ENCODE measurements around the gene SH3RF3. TPM values are rescaled to one million over a fixed set of nuclear protein-coding genes. Genes with fewer than 3 reads are reported as not detected.
A peak's percentile ranks its signal among the peaks of the same experiment; 100 is the strongest.

The SH3RF3 gene
- total RNA-seq, 1 experiment from 2014 or later = not detected

DNA sequence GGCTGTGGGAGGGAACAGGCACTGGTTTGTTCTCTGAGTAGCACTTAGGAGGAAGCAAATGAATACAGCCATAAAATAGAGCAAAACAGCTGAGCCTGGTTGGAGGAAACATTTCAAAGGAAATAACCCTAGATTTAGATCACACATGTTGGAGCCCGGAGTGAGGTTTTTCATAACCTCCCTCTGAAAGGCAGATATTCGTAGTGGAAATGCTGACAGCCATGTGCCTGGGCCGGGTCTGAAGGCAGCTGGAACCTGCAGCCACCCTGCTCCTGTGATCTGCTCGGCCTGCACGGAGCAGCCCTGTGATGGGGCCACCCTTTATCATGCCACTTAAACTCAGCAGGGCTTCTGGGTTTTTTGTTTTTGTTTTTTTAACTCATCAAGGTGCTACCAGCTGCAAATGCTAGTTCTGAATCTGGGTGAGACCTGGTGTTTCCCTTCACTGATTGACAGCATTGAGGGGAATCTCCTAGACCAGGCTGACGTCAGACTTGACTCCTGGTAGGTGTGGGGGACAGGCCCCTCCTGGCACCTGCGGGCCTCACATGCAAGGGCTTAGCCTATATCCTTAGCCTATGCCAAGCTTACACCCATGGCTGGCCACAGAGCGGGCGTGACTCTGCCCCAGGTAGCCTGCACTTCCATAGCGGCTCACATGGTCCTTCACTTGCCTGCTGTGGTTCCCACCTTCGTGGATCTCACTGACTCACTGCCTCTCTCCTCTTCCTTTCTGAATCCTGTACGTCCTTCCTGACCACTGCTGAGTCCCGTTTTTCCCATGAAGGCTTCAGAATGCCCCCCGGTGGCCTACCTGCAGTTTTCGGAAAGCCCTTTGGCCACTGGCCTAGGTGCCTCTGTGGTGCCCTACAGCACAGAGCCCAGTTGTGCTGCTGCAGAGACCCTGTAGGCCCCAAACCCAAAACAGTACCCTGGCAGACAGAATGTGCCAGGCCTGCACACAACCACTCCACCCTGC lies 267.5 kb downstream of the SH3RF3 start:
- H3K27ac ChIP-seq (ENCODE audit: low read depth, low read length) = no peak overlapping the region
- no peaks in the 10 kb centered on the region for H3K9me2 ChIP-seq (ENCODE audit: insufficient read depth)
- ChIA-PET POLR2A (no interaction called here), CTCF (no interaction called here), RAD21 (ENCODE audit: low non-redundant PET in 1 of 2, low total read pairs in 2 of 2, uncharacterized antibody in 2 of 2, unreplicated experiment in 2 of 2) (no interaction called here)
- no peaks in the 10 kb centered on the region for H3K9me3 ChIP-seq (ENCODE audit: control insufficient read depth in 1 of 2, insufficient read depth in 1 of 2, low read depth in 1 of 2, low read length in 2 of 2)
- no peaks in the 10 kb centered on the region; the same call in none of the 2 replicates for H3K27me3 ChIP-seq (ENCODE audit: insufficient read depth, low read length)
- peak; percentile 77 for ATAC-seq
- no peak for DNase-seq (ENCODE audit: low read depth, low spot score)
- intact Hi-C loops (cut with micrococcal nuclease) = loop anchor here (2.0 kb wide), 1 partner anchor 268 kb away; the partner anchor contains the start of gene SH3RF3
- no peaks in the 10 kb centered on the region for H4K20me1 ChIP-seq (ENCODE audit: insufficient read depth)
- BruUV-seq (replicated peaks) = no TSS peak
- no peak overlapping the region for H2AFZ ChIP-seq (ENCODE audit: low read depth, low read length, poor library complexity, severe bottlenecking)
- no peak overlapping the region for H3K9ac ChIP-seq (ENCODE audit: low read length)
- no peaks in the 10 kb centered on the region for H3K79me2 ChIP-seq (ENCODE audit: insufficient read depth, low read length)
- no peak overlapping the region for H3K4me2 ChIP-seq (ENCODE audit: low read length)
- H3K4me3 ChIP-seq (replicated peaks in 1 of 2; ENCODE audit: low read depth in 1 of 2, low read length in 2 of 2) = no peak overlapping the region
- no peaks in the 10 kb centered on the region for H3K4me1 ChIP-seq (ENCODE audit: control insufficient read depth in 1 of 2, insufficient read depth in 2 of 2, low read length in 2 of 2)
- TF ChIP-seq, protein P1, sequence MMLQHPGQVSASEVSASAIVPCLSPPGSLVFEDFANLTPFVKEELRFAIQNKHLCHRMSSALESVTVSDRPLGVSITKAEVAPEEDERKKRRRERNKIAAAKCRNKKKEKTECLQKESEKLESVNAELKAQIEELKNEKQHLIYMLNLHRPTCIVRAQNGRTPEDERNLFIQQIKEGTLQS (IDR thresholded peaks at IDR 0.05) = no peak
- TF ChIP-seq RAD21 (IDR thresholded peaks at IDR 0.05; ENCODE audit: low read depth) = peak; percentile 52
- TF ChIP-seq EZH2phosphoT487 (IDR thresholded peaks at IDR 0.05; ENCODE audit: borderline replicate concordance) = no peak
- no peak for TF ChIP-seq JUND (IDR thresholded peaks at IDR 0.05)
- TF ChIP-seq, protein P2, sequence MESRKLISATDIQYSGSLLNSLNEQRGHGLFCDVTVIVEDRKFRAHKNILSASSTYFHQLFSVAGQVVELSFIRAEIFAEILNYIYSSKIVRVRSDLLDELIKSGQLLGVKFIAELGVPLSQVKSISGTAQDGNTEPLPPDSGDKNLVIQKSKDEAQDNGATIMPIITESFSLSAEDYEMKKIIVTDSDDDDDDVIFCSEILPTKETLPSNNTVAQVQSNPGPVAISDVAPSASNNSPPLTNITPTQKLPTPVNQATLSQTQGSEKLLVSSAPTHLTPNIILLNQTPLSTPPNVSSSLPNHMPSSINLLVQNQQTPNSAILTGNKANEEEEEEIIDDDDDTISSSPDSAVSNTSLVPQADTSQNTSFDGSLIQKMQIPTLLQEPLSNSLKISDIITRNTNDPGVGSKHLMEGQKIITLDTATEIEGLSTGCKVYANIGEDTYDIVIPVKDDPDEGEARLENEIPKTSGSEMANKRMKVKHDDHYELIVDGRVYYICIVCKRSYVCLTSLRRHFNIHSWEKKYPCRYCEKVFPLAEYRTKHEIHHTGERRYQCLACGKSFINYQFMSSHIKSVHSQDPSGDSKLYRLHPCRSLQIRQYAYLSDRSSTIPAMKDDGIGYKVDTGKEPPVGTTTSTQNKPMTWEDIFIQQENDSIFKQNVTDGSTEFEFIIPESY (IDR thresholded peaks at IDR 0.05; ENCODE audit: extremely low read depth, insufficient replicate concordance, low read length) = no peak
- TF ChIP-seq, protein P3, sequence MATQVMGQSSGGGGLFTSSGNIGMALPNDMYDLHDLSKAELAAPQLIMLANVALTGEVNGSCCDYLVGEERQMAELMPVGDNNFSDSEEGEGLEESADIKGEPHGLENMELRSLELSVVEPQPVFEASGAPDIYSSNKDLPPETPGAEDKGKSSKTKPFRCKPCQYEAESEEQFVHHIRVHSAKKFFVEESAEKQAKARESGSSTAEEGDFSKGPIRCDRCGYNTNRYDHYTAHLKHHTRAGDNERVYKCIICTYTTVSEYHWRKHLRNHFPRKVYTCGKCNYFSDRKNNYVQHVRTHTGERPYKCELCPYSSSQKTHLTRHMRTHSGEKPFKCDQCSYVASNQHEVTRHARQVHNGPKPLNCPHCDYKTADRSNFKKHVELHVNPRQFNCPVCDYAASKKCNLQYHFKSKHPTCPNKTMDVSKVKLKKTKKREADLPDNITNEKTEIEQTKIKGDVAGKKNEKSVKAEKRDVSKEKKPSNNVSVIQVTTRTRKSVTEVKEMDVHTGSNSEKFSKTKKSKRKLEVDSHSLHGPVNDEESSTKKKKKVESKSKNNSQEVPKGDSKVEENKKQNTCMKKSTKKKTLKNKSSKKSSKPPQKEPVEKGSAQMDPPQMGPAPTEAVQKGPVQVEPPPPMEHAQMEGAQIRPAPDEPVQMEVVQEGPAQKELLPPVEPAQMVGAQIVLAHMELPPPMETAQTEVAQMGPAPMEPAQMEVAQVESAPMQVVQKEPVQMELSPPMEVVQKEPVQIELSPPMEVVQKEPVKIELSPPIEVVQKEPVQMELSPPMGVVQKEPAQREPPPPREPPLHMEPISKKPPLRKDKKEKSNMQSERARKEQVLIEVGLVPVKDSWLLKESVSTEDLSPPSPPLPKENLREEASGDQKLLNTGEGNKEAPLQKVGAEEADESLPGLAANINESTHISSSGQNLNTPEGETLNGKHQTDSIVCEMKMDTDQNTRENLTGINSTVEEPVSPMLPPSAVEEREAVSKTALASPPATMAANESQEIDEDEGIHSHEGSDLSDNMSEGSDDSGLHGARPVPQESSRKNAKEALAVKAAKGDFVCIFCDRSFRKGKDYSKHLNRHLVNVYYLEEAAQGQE (IDR thresholded peaks at IDR 0.05; ENCODE audit: low read depth) = no peak
- TF ChIP-seq EGR1 (IDR thresholded peaks at IDR 0.05; ENCODE audit: low read depth) = no peak
- no peak for TF ChIP-seq SIN3A (IDR thresholded peaks at IDR 0.05; ENCODE audit: low read depth)
- TF ChIP-seq ELF1 (IDR thresholded peaks at IDR 0.05; ENCODE audit: borderline replicate concordance, low read depth) = no peak
- no peak for TF ChIP-seq FOSL1 (IDR thresholded peaks at IDR 0.05; ENCODE audit: low read depth)
- TF ChIP-seq, protein P4, sequence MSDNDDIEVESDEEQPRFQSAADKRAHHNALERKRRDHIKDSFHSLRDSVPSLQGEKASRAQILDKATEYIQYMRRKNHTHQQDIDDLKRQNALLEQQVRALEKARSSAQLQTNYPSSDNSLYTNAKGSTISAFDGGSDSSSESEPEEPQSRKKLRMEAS (IDR thresholded peaks at IDR 0.05) = no peak
- TF ChIP-seq SRF (IDR thresholded peaks at IDR 0.05; ENCODE audit: low read depth) = no peak
- TF ChIP-seq CBX3 (IDR thresholded peaks at IDR 0.05; ENCODE audit: low read depth) = no peak
- TF ChIP-seq ZFX (IDR thresholded peaks at IDR 0.05) = no peak
- TF ChIP-seq, protein P5, sequence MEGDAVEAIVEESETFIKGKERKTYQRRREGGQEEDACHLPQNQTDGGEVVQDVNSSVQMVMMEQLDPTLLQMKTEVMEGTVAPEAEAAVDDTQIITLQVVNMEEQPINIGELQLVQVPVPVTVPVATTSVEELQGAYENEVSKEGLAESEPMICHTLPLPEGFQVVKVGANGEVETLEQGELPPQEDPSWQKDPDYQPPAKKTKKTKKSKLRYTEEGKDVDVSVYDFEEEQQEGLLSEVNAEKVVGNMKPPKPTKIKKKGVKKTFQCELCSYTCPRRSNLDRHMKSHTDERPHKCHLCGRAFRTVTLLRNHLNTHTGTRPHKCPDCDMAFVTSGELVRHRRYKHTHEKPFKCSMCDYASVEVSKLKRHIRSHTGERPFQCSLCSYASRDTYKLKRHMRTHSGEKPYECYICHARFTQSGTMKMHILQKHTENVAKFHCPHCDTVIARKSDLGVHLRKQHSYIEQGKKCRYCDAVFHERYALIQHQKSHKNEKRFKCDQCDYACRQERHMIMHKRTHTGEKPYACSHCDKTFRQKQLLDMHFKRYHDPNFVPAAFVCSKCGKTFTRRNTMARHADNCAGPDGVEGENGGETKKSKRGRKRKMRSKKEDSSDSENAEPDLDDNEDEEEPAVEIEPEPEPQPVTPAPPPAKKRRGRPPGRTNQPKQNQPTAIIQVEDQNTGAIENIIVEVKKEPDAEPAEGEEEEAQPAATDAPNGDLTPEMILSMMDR (IDR thresholded peaks at IDR 0.05 in 2 of 3, conservative IDR thresholded peaks at IDR 0.05 in 1 of 3; ENCODE audit: borderline replicate concordance in 1 of 3, insufficient read depth in 1 of 3, low read depth in 2 of 3, low read length in 2 of 3) = peak; percentile 22 to 34 (median 27); a peak in 4 of 6 replicates
- TF ChIP-seq YY1 (IDR thresholded peaks at IDR 0.05; ENCODE audit: extremely low read depth, insufficient replicate concordance, low read depth, low read length) = no peak
- H3K36me3 ChIP-seq (ENCODE audit: control insufficient read depth in 1 of 2, insufficient read depth in 2 of 2, low read length in 2 of 2) = no peaks in the 10 kb centered on the region

Measured in HCT116 (cell line).